Measurements from ENCODE around the gene POPDC3. TPM values are rescaled to one million over a fixed set of nuclear protein-coding genes. Genes with fewer than 3 reads are reported as not detected.
A peak's percentile ranks its signal among the peaks of the same experiment; 100 is the strongest.
"Not testable (repeated sequence)": the region's sequence is repeated elsewhere in the genome, so short reads cannot be mapped to it uniquely, and the experiment has no call there.

POPDC3 gene
- 9.9 TPM for total RNA-seq

- intact Hi-C loops (cut with DNase I) = no loop called here
- DNase-seq (ENCODE audit: low spot score) = no peak
- ATAC-seq = peak; percentile 34
Observed at GRCh38 chr6:105179244-105180065, at the start of gene POPDC3. TSS of gene POPDC3 (minus strand) at chr6:105180014. CDS start at chr6:105161909, 18,105 bp downstream.

- ATAC-seq (no peak), DNase-seq (ENCODE audit: low spot score) (no peak)
- intact Hi-C loops (cut with DNase I) = no loop called here
Observed at GRCh38 chr6:105227295-105227767, 47.5 kb upstream of the POPDC3 start.

- DNase-seq (ENCODE audit: low spot score) (no peak), ATAC-seq (no peak)
- intact Hi-C loops (cut with DNase I) = no loop called here
Observed at GRCh38 chr6:105226598-105227294, 46.9 kb upstream of the POPDC3 start.

- intact Hi-C loops (cut with DNase I) = no loop called here
- ATAC-seq (no peak), DNase-seq (ENCODE audit: low spot score) (no peak)
Observed at GRCh38 chr6:105223242-105223641, 43.4 kb upstream of the POPDC3 start.

GRCh38 chr6:105221219-105221618 is 41.4 kb upstream of the POPDC3 start:
- ATAC-seq; DNase-seq (ENCODE audit: low spot score); intact Hi-C loops (cut with DNase I): not testable (repeated sequence)

- intact Hi-C loops (cut with DNase I) = no loop called here
- DNase-seq (ENCODE audit: low spot score) (no peak), ATAC-seq (no peak)
Observed at GRCh38 chr6:105220186-105220585, 40.4 kb upstream of the POPDC3 start.

- DNase-seq (ENCODE audit: low spot score); ATAC-seq; intact Hi-C loops (cut with DNase I): not testable (repeated sequence)
Observed at GRCh38 chr6:105219218-105219617, 39.4 kb upstream of the POPDC3 start.

- DNase-seq (ENCODE audit: low spot score) (no peak), ATAC-seq (no peak)
- intact Hi-C loops (cut with DNase I) = no loop called here
Observed at GRCh38 chr6:105215506-105215905, 35.7 kb upstream of the POPDC3 start.

- DNase-seq (ENCODE audit: low spot score) = no peak
- no peak for ATAC-seq
- intact Hi-C loops (cut with DNase I) = no loop called here
Observed at GRCh38 chr6:105214668-105215067, 34.9 kb upstream of the POPDC3 start.

GRCh38 chr6:105213272-105213671 is 33.5 kb upstream of the POPDC3 start:
- intact Hi-C loops (cut with DNase I) = no loop called here
- no peak for DNase-seq (ENCODE audit: low spot score)
- ATAC-seq = no peak

- intact Hi-C loops (cut with DNase I) = no loop called here
- DNase-seq (ENCODE audit: low spot score) = no peak
- ATAC-seq = no peak
Observed at GRCh38 chr6:105212587-105212986, 32.8 kb upstream of the POPDC3 start.

GRCh38 chr6:105211831-105212230 is 32.0 kb upstream of the POPDC3 start:
- intact Hi-C loops (cut with DNase I) = no loop called here
- DNase-seq (ENCODE audit: low spot score) = no peak
- ATAC-seq = no peak

GRCh38 chr6:105210932-105211531 is 31.2 kb upstream of the POPDC3 start:
- intact Hi-C loops (cut with DNase I) = no loop called here
- DNase-seq (ENCODE audit: low spot score) (no peak), ATAC-seq (no peak)

GRCh38 chr6:105209950-105210706 is 30.3 kb upstream of the POPDC3 start:
- no peak for ATAC-seq
- intact Hi-C loops (cut with DNase I) = no loop called here

GRCh38 chr6:105207524-105208269 is 27.9 kb upstream of the POPDC3 start:
- DNase-seq (ENCODE audit: low spot score) (no peak), ATAC-seq (no peak)
- intact Hi-C loops (cut with DNase I) = no loop called here

More at GRCh38 chr6:105209950-105210706, 30.3 kb upstream of the POPDC3 start:
- no peak for DNase-seq (ENCODE audit: low spot score)

- intact Hi-C loops (cut with DNase I) = no loop called here
Observed at GRCh38 chr6:105204768-105205167, 25.0 kb upstream of the POPDC3 start.

GRCh38 chr6:105204331-105204730 is 24.5 kb upstream of the POPDC3 start:
- intact Hi-C loops (cut with DNase I) = no loop called here
- no peak for ATAC-seq
- no peak for DNase-seq (ENCODE audit: low spot score)

More at GRCh38 chr6:105204768-105205167, 25.0 kb upstream of the POPDC3 start:
- ATAC-seq (no peak), DNase-seq (ENCODE audit: low spot score) (no peak)

- no peak for DNase-seq (ENCODE audit: low spot score)
- intact Hi-C loops (cut with DNase I) = no loop called here
- ATAC-seq = no peak
Observed at GRCh38 chr6:105202486-105202885, 22.7 kb upstream of the POPDC3 start.

Measured in sciatic nerve (tissue), 2 donors.